HG02973 (cell line): ENCODE data around the gene RAB3IL1.

Experiments
- ATAC-seq: cut with Tn5 transposase; IDR thresholded peaks from one replicate; pipeline ENCODE4 v1.9.1; 2021; ENCODE audit warnings: moderate library complexity; ENCODE audit not compliant: unreplicated experiment

The RAB3IL1 gene

DNA sequence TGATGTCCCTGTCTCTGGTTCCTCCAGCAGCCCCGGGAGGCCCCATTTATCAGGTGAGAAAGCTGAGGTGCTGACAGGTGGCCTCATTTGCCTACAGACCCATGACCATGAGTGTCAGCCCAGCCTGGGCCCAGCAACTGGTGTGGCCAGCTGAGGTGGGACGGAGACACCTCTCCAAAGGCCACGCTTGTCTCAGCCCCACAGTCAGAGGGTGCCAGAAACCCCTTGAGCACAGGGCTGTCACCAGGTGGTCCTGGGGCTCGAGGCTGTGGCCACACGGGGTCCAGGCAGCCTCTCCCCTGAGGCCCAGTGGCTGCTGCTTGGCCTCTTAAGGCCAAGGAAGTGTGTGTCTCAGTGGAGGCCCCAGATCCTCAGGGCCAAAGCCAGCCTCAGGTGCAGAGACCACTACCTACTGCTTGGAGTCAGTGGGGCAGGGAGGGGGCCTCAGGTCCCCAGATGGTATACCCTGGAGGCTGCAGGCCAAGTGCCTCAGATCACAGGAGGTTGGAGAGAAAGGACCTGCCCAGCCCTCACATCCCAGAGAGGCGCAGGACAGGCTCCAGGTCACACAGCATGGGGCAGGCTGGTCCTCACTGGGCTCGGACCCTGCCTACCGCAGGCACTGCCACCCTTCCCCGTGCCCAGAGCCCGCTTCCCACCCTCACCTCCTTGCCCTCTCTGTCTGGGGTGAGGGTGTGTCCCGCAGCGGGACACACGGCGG lies 11.4 kb downstream of the RAB3IL1 start:
- no peak for ATAC-seq

GRCh38 chr11:61905067-61905696 lies 12.2 kb downstream of the RAB3IL1 start:
- no peak for ATAC-seq

GRCh38 chr11:61904539-61905048 lies 12.8 kb downstream of the RAB3IL1 start:
- ATAC-seq = no peak

- no peak for ATAC-seq
Observed at GRCh38 chr11:61903845-61904244, 13.5 kb downstream of the RAB3IL1 start.

GRCh38 chr11:61902313-61902712 lies 15.1 kb downstream of the RAB3IL1 start:
- no peak for ATAC-seq

DNA sequence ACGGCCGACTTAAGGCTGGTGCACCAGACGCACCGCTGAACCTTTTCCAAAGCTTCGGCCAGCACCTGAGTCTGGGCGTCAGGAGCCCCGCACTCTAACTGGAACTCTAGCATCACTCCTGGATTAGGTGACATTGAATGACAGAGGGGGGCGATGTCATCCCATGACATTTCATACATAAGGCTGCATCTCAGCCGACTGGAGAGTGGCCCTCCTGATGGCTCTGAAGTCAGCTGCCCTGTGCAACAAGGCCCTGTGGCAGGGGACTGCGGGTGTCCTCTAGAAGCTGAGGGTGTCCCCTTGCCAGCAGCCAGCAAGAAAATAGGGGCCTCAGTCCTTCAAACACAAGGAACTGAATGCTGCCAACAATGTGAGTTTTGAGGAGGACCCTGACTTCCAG lies 16.0 kb downstream of the RAB3IL1 start:
- no peak for ATAC-seq

GRCh38 chr11:61900251-61900650 lies 17.1 kb downstream of the RAB3IL1 start:
- no peak for ATAC-seq

GRCh38 chr11:61899146-61899841 lies 18.1 kb downstream of the RAB3IL1 start:
- ATAC-seq = no peak

DNA sequence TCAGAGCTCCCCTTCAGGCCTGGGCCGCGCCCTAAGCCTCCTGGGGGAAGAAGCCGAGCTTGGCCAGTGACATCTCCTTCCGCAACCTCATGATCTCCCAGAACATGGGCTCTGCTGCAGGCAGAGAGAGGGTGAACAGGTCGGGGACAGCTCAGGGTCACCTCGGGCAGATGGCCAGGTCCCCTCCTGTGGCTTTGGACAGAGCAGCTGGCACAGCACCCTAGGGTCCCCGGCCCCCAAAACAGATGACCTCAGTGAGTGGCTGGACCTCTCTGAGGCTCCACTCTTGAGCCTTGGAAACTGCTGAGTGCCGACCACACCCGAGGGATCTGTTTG lies 19.2 kb downstream of the RAB3IL1 start:
- no peak for ATAC-seq

DNA sequence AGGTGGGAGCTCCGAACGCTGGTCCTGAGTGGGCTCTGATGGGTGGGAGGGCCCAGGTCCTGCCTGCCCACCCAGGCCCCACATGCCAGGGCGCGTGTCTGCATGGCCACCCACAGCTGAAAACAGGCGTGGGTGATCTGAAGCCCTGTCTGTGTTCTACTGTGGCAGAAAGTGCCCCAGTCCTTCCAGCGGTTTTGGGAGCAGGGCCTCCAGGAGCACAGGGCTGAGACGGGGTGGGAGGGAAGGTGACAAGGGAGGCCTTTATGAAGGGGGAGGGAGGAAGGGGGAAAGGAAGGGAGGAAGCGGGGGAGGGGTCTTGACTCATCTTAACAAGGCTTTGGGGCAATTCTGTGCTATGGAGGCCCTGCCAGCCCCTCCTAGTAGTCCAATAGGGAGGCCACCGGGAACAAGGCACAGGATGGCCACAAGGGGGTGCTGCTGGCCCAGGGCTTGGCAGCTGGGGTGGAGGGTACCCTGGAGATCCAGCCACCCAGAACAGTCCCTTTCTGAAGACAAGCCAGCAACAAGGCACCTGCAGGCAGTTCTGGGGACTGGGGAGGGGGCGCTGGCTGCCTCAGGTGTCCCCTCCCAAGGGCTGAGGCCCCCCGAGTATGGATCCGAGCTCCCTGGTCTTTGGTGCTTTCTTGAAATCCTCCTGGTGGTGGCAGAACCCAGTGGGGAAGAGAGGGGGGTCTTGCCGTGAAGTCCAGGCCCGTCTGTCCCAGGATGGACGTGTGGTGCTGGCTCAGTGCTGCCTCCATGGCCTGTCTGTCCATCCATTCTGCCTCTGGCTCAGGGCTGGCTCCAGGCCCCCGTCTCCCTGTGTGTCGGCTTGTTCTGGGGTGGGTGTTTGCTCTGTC lies 19.7 kb downstream of the RAB3IL1 start:
- ATAC-seq = no peak

DNA sequence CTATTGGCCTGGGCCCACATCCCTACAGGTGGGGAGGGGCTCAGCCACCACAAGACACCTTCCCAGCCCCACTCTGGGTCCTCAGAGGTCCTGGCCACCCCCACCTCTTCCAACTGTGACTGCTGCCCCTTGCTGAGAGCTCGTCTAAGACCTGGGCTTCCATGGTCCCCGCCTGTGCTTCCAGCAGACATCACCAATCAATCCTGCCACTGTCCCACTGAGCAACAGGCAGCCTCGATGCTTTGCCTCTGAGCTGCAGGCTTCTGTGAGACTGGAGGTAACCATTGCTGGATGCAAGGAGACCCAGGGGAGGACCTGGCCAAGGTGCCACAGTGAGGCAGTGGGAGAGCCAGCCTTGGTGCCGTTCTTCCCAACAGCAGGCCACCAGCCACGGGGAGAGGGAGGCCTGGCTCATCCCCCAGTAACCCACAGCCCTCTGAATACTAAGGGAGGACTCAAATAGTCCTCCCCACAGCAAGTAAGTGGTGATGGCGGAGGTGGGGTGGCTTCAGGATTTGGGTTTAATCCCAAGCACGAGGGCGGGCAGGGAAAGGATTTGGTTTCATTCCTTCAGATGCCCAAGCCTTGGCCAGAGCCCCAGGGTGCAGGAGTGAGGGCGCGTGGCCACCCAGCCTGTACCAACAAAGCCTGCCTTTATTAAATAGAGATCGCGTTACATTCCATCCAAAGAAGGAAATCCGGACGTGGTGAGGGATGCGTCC lies 20.5 kb downstream of the RAB3IL1 start:
- ATAC-seq = no peak

GRCh38 chr11:61895718-61896059 lies 21.7 kb downstream of the RAB3IL1 start:
- no peak for ATAC-seq

DNA sequence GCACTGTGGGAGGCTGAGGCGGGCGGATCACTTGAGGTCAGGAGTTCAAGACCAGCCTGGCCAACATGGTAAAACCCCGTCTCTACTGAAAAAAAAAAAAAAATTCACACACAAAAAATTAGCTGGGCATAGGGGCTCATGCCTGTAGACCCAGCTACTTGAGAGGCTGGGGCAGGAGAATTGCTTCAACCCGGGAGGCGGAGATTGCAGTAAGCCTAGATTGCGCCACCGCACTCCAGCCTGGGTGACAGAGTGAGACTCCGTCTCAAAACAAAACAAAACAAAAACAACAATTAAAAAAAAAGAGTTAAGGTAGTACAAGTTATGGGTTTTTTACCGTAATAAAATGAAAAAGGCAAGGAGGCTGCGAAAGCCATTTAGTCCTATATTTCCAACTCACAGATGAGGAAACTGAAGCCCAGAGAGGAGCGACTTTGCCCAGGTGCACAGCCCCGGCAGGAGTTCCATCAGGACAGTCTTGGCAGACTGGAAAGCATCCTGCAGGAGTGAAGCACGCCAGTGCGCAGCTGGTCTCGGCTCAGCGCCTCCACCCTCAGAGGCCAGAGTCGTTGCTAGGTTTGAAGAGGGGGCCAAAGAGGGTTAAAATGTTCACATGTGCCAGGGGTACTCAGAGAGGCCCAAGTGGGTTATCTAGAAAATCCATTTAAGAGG lies 22.2 kb downstream of the RAB3IL1 start:
- ATAC-seq = no peak

DNA sequence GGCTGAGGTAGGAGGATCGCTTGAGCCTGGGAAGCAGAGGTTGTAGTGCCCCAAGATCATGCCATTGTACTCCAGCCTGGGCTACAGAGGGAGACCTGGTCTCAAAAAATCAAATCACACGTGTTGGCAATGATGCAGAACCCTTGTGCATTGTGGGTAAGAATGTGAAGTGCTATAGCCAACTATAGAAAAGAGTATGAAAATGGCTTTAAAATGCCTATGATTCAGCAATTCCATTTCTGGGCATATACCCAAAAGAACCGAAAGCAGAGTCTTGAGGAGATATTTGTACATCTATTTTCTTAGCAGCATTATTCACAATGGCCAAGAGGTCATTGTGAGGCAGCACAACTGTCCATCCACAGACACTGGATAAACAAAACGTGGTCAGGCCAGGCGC lies 23.4 kb downstream of the RAB3IL1 start:
- ATAC-seq = no peak

DNA sequence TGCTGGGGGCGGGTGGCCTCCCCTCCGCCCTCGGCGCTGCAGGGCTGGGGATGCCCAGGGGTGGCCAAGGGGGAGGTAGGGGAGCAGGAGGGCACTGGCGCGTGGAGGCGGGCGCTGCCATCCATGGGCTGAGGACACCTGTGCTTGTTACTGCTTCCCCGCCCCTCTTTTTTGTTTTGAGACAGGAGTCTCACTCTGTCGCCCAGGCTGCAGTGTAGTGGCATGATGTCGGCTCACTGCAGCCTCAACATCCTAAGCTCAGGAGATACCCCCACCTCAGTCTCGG lies 25.3 kb downstream of the RAB3IL1 start:
- no peak for ATAC-seq

DNA sequence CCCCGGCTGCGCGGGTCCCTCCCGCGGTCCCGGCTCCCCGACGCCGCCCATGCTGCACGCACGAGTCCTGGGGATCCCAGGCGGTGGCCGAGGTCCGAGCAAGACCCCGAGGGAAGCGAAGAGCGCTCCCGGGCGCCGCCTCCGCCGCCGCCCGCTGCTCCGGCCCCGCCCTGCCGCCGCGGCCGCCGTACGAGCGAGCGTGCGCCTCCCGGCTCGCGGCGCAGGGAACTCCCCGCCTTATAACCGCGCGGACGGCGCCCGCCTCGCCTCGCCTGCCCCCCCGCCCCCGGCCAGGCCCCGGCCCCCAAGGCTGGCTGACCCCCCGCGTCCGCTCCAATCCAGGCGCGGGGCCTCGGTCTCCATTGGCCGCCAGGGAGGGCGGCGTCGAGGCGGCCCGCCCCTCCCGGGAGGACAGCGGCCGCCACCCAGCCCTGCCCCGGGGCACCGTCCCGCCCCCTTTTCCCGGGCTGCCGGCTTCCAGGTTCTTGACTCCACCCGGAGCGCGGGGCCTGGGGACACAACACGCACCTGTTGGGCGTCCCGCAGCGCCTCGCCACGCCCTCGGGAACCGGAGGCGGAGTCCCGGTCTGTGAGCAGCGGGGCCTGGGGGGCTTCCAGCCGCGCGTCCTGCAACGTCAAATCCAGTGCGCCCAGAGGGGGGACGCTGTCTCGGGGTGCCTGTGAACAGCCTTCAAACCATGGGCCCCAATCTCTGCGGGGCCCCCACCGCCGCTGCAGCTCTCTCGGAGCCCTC lies 25.9 kb downstream of the RAB3IL1 start, which contains the start of gene FADS3:
Gene FADS3 (minus strand): TSS at position 215 of the 754 bp plus-strand sequence. CDS start 164 bp downstream, at position 51.
- ATAC-seq = no peak

DNA sequence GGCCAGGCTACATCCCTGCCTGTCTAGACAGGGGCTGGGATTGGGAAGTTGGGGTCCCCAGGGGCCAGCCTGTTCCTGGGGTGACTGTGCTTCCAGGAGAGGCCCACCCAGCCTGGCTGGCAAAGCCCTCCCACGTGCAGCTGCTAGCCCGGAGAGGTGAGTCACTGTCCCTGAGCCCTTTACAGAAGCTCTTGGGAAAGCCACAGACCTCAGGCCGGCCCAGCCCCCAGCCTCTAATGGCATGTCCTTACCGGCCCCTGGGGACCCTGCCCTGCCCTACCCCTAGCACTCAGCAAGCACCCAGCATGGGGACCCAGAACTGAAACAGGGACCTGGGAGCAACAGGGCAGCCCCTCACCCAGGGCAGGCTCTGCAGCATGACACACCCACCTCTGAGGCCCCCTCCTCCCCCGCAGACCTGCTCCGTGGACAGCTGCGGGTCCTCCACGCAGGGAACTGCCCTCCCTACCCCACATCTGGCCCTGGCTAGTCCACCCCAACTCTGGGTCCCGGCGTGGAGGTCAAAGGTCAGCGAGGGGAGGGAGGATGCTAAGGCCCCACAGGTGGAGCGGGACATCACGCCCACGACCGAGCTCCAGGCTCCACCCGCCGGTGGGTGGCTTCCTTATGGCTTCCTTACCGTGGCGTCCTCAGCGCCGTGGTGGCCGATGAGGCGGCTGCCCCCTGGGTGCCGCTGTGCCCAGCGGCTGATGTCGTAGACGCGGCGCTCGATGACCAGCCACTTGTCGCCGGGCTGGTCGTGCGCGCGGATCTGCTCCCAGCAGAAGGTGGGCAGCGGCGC lies 26.6 kb downstream of the RAB3IL1 start:
- ATAC-seq = no peak

- ATAC-seq = no peak
Observed at GRCh38 chr11:61889831-61890230, 27.5 kb downstream of the RAB3IL1 start.

DNA sequence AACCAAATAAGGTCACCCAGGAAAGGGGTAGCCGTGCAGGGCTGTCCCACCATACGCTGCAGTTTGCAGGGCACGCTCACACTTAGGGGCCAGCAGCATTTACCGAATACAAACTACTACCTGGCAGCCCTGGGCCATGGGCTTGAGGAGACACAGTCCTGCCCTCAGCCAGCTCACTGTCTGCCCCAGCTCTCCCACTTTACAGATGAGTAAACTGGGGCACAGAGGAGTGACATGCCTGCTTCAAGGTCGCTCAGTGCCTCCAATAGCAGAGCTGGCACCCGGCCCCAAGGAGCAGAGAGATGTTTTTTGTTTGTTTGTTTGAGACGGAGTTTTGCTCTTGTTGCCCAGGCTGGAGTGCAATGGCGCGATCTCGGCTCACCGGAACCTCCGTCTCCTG lies 28.8 kb downstream of the RAB3IL1 start:
- no peak for ATAC-seq
